H9 (cell line): ENCODE data around the gene GAS1. TPM values are rescaled to one million over a fixed set of nuclear protein-coding genes. Genes with fewer than 3 reads are reported as not detected.

Experiments
- DNase-seq: peaks from one replicate; pipeline ENCODE4 v3.0.0-alpha.2; 2017
- H2AFZ ChIP-seq: one replicate; pipeline ENCODE4 v1.6.1; 2013; ENCODE audit warnings: mild to moderate bottlenecking, low read length, control low read depth, moderate library complexity
- H2AK5ac ChIP-seq: 2 replicates; pipeline ENCODE4 v1.6.1; 2013; ENCODE audit warnings: low read length, control low read depth, mixed read lengths; ENCODE audit not compliant: insufficient read length
- H2BK120ac ChIP-seq: one replicate; pipeline ENCODE4 v1.6.1; 2013; ENCODE audit warnings: low read depth, mild to moderate bottlenecking, low read length, control low read depth, inconsistent platforms; ENCODE audit not compliant: poor library complexity, severe bottlenecking
- H2BK12ac ChIP-seq: 2 replicates; pipeline ENCODE4 v1.6.1; 2013; ENCODE audit warnings: low read length, control low read depth, mixed read lengths, low read depth; ENCODE audit not compliant: insufficient read length
- H2BK15ac ChIP-seq: 2 replicates; pipeline ENCODE4 v1.6.1; 2013; ENCODE audit warnings: low read depth, low read length, control low read depth
- H2BK20ac ChIP-seq: one replicate; pipeline ENCODE4 v1.6.1; 2013; ENCODE audit warnings: low read depth, mild to moderate bottlenecking, low read length, control low read depth, inconsistent platforms; ENCODE audit not compliant: poor library complexity, severe bottlenecking
- H2BK5ac ChIP-seq: 2 replicates; pipeline ENCODE4 v1.6.1; 2013; ENCODE audit warnings: low read length, control low read depth, mixed read lengths; ENCODE audit not compliant: insufficient read length
- H3K14ac ChIP-seq: 2 replicates; pipeline ENCODE4 v1.6.1; 2013; ENCODE audit warnings: low read length, control low read depth; ENCODE audit not compliant: insufficient read depth
- H3K18ac ChIP-seq: 2 replicates; pipeline ENCODE4 v1.6.1; 2013; ENCODE audit warnings: low read depth, mild to moderate bottlenecking, mixed read lengths, low read length, control low read depth; ENCODE audit not compliant: insufficient read length
- H3K23ac ChIP-seq: 2 replicates; pipeline ENCODE4 v1.6.1; 2013; ENCODE audit warnings: low read length, control low read depth, mixed read lengths, low read depth; ENCODE audit not compliant: insufficient read length
- H3K23me2 ChIP-seq: 2 replicates; pipeline ENCODE4 v1.6.1; 2013; ENCODE audit warnings: low read depth, mild to moderate bottlenecking, mixed read lengths, low read length, control low read depth; ENCODE audit not compliant: insufficient read length, poor library complexity, severe bottlenecking
- H3K27ac ChIP-seq: 2 replicates; pipeline ENCODE4 v1.5.1; 2013; ENCODE audit warnings: low read length, control low read depth, mixed read lengths, low read depth; ENCODE audit not compliant: insufficient read length
- H3K27me3 ChIP-seq: 2 replicates; pipeline ENCODE4 v1.6.1; 2013; ENCODE audit warnings: low read length, control low read depth, inconsistent platforms; ENCODE audit not compliant: insufficient read depth
- H3K4ac ChIP-seq: 2 replicates; pipeline ENCODE4 v1.6.1; 2013; ENCODE audit warnings: low read depth, mild to moderate bottlenecking, control low read depth, inconsistent platforms, low read length, moderate library complexity
- H3K4me1 ChIP-seq: 2 replicates; pipeline ENCODE4 v1.6.1; 2013; ENCODE audit warnings: low read length, control low read depth, inconsistent platforms; ENCODE audit not compliant: insufficient read depth
- H3K4me2 ChIP-seq: 2 replicates; pipeline ENCODE4 v1.6.1; 2013; ENCODE audit warnings: low read length, control low read depth, mixed read lengths; ENCODE audit not compliant: insufficient read length, insufficient read depth
- H3K56ac ChIP-seq: 2 replicates; pipeline ENCODE4 v1.6.1; 2013; ENCODE audit warnings: low read depth, mild to moderate bottlenecking, mixed read lengths, low read length, control low read depth; ENCODE audit not compliant: insufficient read length
- H3K79me1 ChIP-seq: 2 replicates; pipeline ENCODE4 v1.6.1; 2013; ENCODE audit warnings: low read depth, mild to moderate bottlenecking, moderate library complexity, low read length, control low read depth, inconsistent platforms; ENCODE audit not compliant: insufficient read depth, poor library complexity, severe bottlenecking
- H3K79me2 ChIP-seq: 2 replicates; pipeline ENCODE4 v1.6.1; 2013; ENCODE audit warnings: low read length, control low read depth, inconsistent platforms; ENCODE audit not compliant: insufficient read depth
- H3K9ac ChIP-seq: 2 replicates; pipeline ENCODE4 v1.6.1; 2013; ENCODE audit warnings: low read length, control low read depth, mixed read lengths; ENCODE audit not compliant: insufficient read length; ENCODE audit errors: extremely low read depth
- H3K9me3 ChIP-seq: one replicate; pipeline ENCODE4 v1.6.1; 2013; ENCODE audit warnings: low read depth, low read length, inconsistent platforms; ENCODE audit not compliant: control insufficient read depth
- H3T11ph ChIP-seq: one replicate; pipeline ENCODE4 v1.6.1; 2013; ENCODE audit warnings: mild to moderate bottlenecking, low read length, control low read depth, inconsistent platforms
- H4K20me1 ChIP-seq: one replicate; pipeline ENCODE4 v1.6.1; 2013; ENCODE audit not compliant: control insufficient read depth, insufficient read length, insufficient read depth
- H4K5ac ChIP-seq: 2 replicates; pipeline ENCODE4 v1.6.1; 2013; ENCODE audit warnings: low read depth, mild to moderate bottlenecking, mixed read lengths, low read length, control low read depth; ENCODE audit not compliant: insufficient read length
- H4K8ac ChIP-seq: replicated peaks from 2 replicates; pipeline ENCODE4 v1.6.1; 2013; ENCODE audit warnings: low read length, control low read depth, mixed read lengths, low read depth; ENCODE audit not compliant: insufficient read length
- H4K91ac ChIP-seq: 2 replicates; pipeline ENCODE4 v1.6.1; 2013; ENCODE audit warnings: low read depth, mild to moderate bottlenecking, moderate library complexity, mixed read lengths, low read length, control low read depth; ENCODE audit not compliant: insufficient read length
- H3K27ac Mint-ChIP-seq, 3 experiments: 2 replicates in 2 of 3; 3 replicates in 1 of 3; pipeline ENCODE4 v1.8.0; 2020 to 2021; ENCODE audit warnings: mixed read lengths in 3 of 3, mild to moderate bottlenecking in 1 of 3, moderate library complexity in 1 of 3
- H3K27me3 Mint-ChIP-seq: 2 replicates; pipeline ENCODE4 v1.8.0; 2021; ENCODE audit warnings: low read depth, mild to moderate bottlenecking, moderate library complexity, mixed read lengths
- H3K36me3 Mint-ChIP-seq, 3 experiments: 2 replicates in 2 of 3; 3 replicates in 1 of 3; pipeline ENCODE4 v1.8.0; 2020 to 2021; ENCODE audit warnings: low read depth in 3 of 3, mixed read lengths in 3 of 3; ENCODE audit not compliant: insufficient read depth in 1 of 3
- H3K4me1 Mint-ChIP-seq, 2 experiments: 2 replicates each; pipeline ENCODE4 v1.8.0; 2020; ENCODE audit warnings: mixed read lengths in 2 of 2
- H3K4me3 Mint-ChIP-seq, 2 experiments: 2 replicates in 1 of 2; 3 replicates in 1 of 2; pipeline ENCODE4 v1.8.0; 2020 to 2021; ENCODE audit warnings: mild to moderate bottlenecking in 2 of 2, mixed read lengths in 2 of 2, moderate library complexity in 1 of 2
- H3K9me3 Mint-ChIP-seq, 2 experiments: 2 replicates in 1 of 2; 3 replicates in 1 of 2; pipeline ENCODE4 v1.8.0; 2020; ENCODE audit warnings: mild to moderate bottlenecking in 2 of 2, mixed read lengths in 2 of 2, moderate library complexity in 1 of 2
- CTCF ChIP-seq: fragments of 200-600 bp; sonication (generic); conservative IDR thresholded peaks from 3 replicates; pipeline ENCODE4 v1.8.0; 2021; ENCODE audit warnings: antibody characterized with exemption, mild to moderate bottlenecking
- WGBS: extraction: QIAGEN DNeasy Blood & Tissue Kit; methylation state at CpG from one replicate; pipeline ENCODE4 v1.1.7; 2013; ENCODE audit warnings: missing lambda C conversion rate, low lambda C conversion rate, mixed read lengths; ENCODE audit not compliant: insufficient read length; ENCODE audit errors: extremely low coverage; 5-methylcytosine and 5-hydroxymethylcytosine counted together
- total RNA-seq: library from RNA; stranded (reverse); gene quantifications from 2 replicates; pipeline ENCODE4 v1.2.1, GENCODE V29; 2021

The GAS1 gene
- total RNA-seq, 1 experiment from 2014 or later: 2.3 TPM

GRCh38 chr9:86955042-86955441 is 7.7 kb upstream of the GAS1 start:
- Histone ChIP-seq H4K20me1 (no peaks in the 10 kb centered on the region), H3K27ac (no peak overlapping the region), H2BK120ac (no peak overlapping the region), H2BK5ac (no peak overlapping the region), H2BK12ac (no peak overlapping the region), H3K79me2 (no peaks in the 10 kb centered on the region), H3K18ac (no peak overlapping the region), H2AFZ (no peak overlapping the region), H3T11ph (no peak overlapping the region), H3K14ac (no peak overlapping the region), H3K4ac (no peak overlapping the region), H3K23me2 (no peaks in the 10 kb centered on the region), H3K23ac (no peak overlapping the region), H3K9me3 (no peaks in the 10 kb centered on the region), H3K4me1 (no peaks in the 10 kb centered on the region), H3K27me3 (peaks cover 2% of the 10 kb centered on the region; the same call in 1 of the 2 replicates), H3K9ac (no peak overlapping the region), H4K8ac (no peak overlapping the region), H3K79me1 (no peaks in the 10 kb centered on the region), H4K91ac (no peak overlapping the region), H2AK5ac (no peak overlapping the region), H3K4me2 (no peak overlapping the region), H2BK15ac (no peak overlapping the region), H4K5ac (no peak overlapping the region), H3K56ac (no peak overlapping the region), H2BK20ac (no peak overlapping the region)
- no peak for DNase-seq
- TF ChIP-seq CTCF: no peak
- Mint-ChIP-seq H3K4me1 (no peaks in the 10 kb centered on the region; a peak in 1 of 4 replicates), H3K27me3 (peaks cover 54% of the 10 kb centered on the region), H3K9me3 (peaks cover 7 to 22% of the 10 kb centered on the region in 2 experiments), H3K4me3 (no peak overlapping the region), H3K36me3 (peaks cover 0 to 19% (median 6%) of the 10 kb centered on the region in 3 experiments; a peak in 5 of 7 replicates), H3K27ac (no peak overlapping the region)
- no CpG with 5 or more reads among the region's 2 CpGs for WGBS
